Fibroblast of lung (primary cell): ENCODE data around the gene ADH5. TPM values are rescaled to one million over a fixed set of nuclear protein-coding genes. Genes with fewer than 3 reads are reported as not detected.

Experiments used
- DNase-seq, 2 donors: peaks; one replicate each; pipeline versions ENCODE4 v3.0.0 to v3.0.0-alpha.2; 2010; ENCODE audit warnings: low read depth in 2 of 2
- H2AFZ ChIP-seq: 2 replicates; pipeline ENCODE4 v1.5.1; 2012; ENCODE audit warnings: low read length, control low read depth, inconsistent platforms
- H3K27ac ChIP-seq: 2 replicates; pipeline ENCODE4 v1.5.1; 2011; ENCODE audit warnings: low read length, control low read depth; ENCODE audit not compliant: insufficient read depth
- H3K27me3 ChIP-seq: 2 replicates; pipeline ENCODE4 v1.5.1; 2011; ENCODE audit warnings: mild to moderate bottlenecking, low read length; ENCODE audit not compliant: control insufficient read depth, insufficient read depth
- H3K36me3 ChIP-seq: 2 replicates; pipeline ENCODE4 v1.5.1; 2011; ENCODE audit warnings: low read length; ENCODE audit not compliant: control insufficient read depth, insufficient read depth
- H3K4me1 ChIP-seq: 2 replicates; pipeline ENCODE4 v1.5.1; 2011; ENCODE audit warnings: low read length; ENCODE audit not compliant: control insufficient read depth, insufficient read depth; ENCODE audit errors: extremely low read depth
- H3K4me2 ChIP-seq: 2 replicates; pipeline ENCODE4 v1.5.1; 2011; ENCODE audit warnings: low read length, control low read depth; ENCODE audit not compliant: insufficient read depth; ENCODE audit errors: extremely low read depth
- H3K4me3 ChIP-seq, 4 experiments: fragments of 200-600 bp in 1 of 4; sonication (generic) in 1 of 4; replicated peaks in 1 of 4; 2 replicates each; pipeline ENCODE4 v1.5.1; 2011 to 2016; ENCODE audit warnings: low read length in 4 of 4, low read depth in 3 of 4, mild to moderate bottlenecking in 3 of 4, control low read depth in 2 of 4, inconsistent platforms in 1 of 4, mixed read lengths in 1 of 4; ENCODE audit not compliant: insufficient read depth in 1 of 4; ENCODE audit errors: control extremely low read depth in 1 of 4
- H3K79me2 ChIP-seq: 2 replicates; pipeline ENCODE4 v1.5.1; 2012; ENCODE audit warnings: mild to moderate bottlenecking, low read length, inconsistent platforms; ENCODE audit not compliant: control insufficient read depth, insufficient read depth
- H3K9ac ChIP-seq: 2 replicates; pipeline ENCODE4 v1.5.1; 2011; ENCODE audit warnings: mild to moderate bottlenecking, low read length, control low read depth; ENCODE audit not compliant: insufficient read depth
- H3K9me3 ChIP-seq: 2 replicates; pipeline ENCODE4 v1.5.1; 2012; ENCODE audit warnings: low read depth, low read length; ENCODE audit not compliant: control insufficient read depth, insufficient read depth
- H4K20me1 ChIP-seq: 2 replicates; pipeline ENCODE4 v1.5.1; 2011; ENCODE audit warnings: low read length; ENCODE audit not compliant: control insufficient read depth, insufficient read depth; ENCODE audit errors: extremely low read depth
- CTCF ChIP-seq, 2 donors: IDR thresholded peaks in 1 of 2; conservative IDR thresholded peaks in 1 of 2; 1 replicate in 1 of 2; 2 replicates in 1 of 2; pipeline ENCODE4 v1.5.1; 2011 to 2012; ENCODE audit warnings: low read length in 2 of 2, control low read depth in 1 of 2, inconsistent platforms in 1 of 2, low read depth in 1 of 2, mild to moderate bottlenecking in 1 of 2
- EZH2 ChIP-seq: IDR thresholded peaks from 2 replicates; pipeline ENCODE4 v1.5.1; 2012; ENCODE audit warnings: low read length, control low read depth, mild to moderate bottlenecking; ENCODE audit errors: missing control alignments
- polyA plus RNA-seq, 2 donors: library from polyadenylated mRNA; depleted of rRNA in 1 of 2; stranded (reverse) in 1 of 2; unstranded in 1 of 2; fragments of >200 nt; gene quantifications; 2 replicates each; pipeline ENCODE4 v1.2.1, GENCODE V29; 2011 to 2012; ENCODE audit warnings: missing spikeins in 1 of 2
- total RNA-seq: library from RNA; depleted of rRNA; stranded (reverse); fragments of >200 nt; gene quantifications from 2 replicates; pipeline ENCODE4 v1.2.1, GENCODE V29; 2014

The ADH5 gene
- total and polyA plus RNA-seq, 2 donors (not counting 1 experiment from before 2014, with no cell fraction given) = 307 to 504 TPM

GRCh38 chr4:99091216-99091575, 2.6 kb upstream of the ADH5 start:
- H4K20me1 ChIP-seq = no peaks in the 10 kb centered on the region
- TF ChIP-seq CTCF (conservative IDR thresholded peaks at IDR 0.05 in 1 of 2, IDR thresholded peaks at IDR 0.05 in 1 of 2; ENCODE audit: low read depth in 1 of 2, low read length in 2 of 2) (no peak), EZH2 (no peak)
- H2AFZ ChIP-seq = no peak overlapping the region
- no peaks in the 10 kb centered on the region for H3K36me3 ChIP-seq
- DNase-seq = no peak
- peak overlapping the region; percentile 95 for H3K4me2 ChIP-seq
- peaks cover 2% of the 10 kb centered on the region for H3K4me1 ChIP-seq
- no peak overlapping the region for H3K9ac ChIP-seq
- no peaks in the 10 kb centered on the region for H3K27me3 ChIP-seq
- H3K79me2 ChIP-seq = peaks cover 35% of the 10 kb centered on the region
- peak overlapping the region in 3 of 4 experiments; percentile 30 to 100 (median 97) for H3K4me3 ChIP-seq
- no peak overlapping the region for H3K27ac ChIP-seq
- H3K9me3 ChIP-seq = no peaks in the 10 kb centered on the region

GRCh38 chr4:99090481-99091215, 2.1 kb upstream of the ADH5 start:
- peak overlapping the region; percentile 95 for H3K4me2 ChIP-seq
- peak; percentile 36 to 41 for DNase-seq

GRCh38 chr4:99088023-99088449, 552 bp downstream of the ADH5 start:
- Histone ChIP-seq H3K79me2 (peaks cover 63% of the 10 kb centered on the region), H3K9me3 (no peaks in the 10 kb centered on the region), H3K4me2 (peak overlapping the region; percentile 88), H2AFZ (no peak overlapping the region), H3K9ac (peak overlapping the region; percentile 94), H3K27me3 (no peaks in the 10 kb centered on the region), H3K27ac (peak overlapping the region; percentile 94), H3K4me3 (peak overlapping the region; percentile 82 to 100 (median 92)), H4K20me1 (no peaks in the 10 kb centered on the region), H3K36me3 (peaks cover 8% of the 10 kb centered on the region), H3K4me1 (peaks cover 2% of the 10 kb centered on the region)
- TF ChIP-seq EZH2 = no peak
- no peak for TF ChIP-seq CTCF (conservative IDR thresholded peaks at IDR 0.05 in 1 of 2, IDR thresholded peaks at IDR 0.05 in 1 of 2; ENCODE audit: low read depth in 1 of 2, low read length in 2 of 2)
- peak; percentile 70 to 94 for DNase-seq

More at GRCh38 chr4:99090481-99091215, 2.1 kb upstream of the ADH5 start:
- Histone ChIP-seq H3K4me1 (peaks cover 2% of the 10 kb centered on the region), H4K20me1 (no peaks in the 10 kb centered on the region), H3K4me3 (peak overlapping the region; percentile 24 to 100 (median 90)), H3K27me3 (no peaks in the 10 kb centered on the region), H3K9ac (no peak overlapping the region), H3K79me2 (peaks cover 40% of the 10 kb centered on the region), H3K27ac (no peak overlapping the region), H2AFZ (no peak overlapping the region), H3K36me3 (no peaks in the 10 kb centered on the region), H3K9me3 (no peaks in the 10 kb centered on the region)
- TF ChIP-seq CTCF (conservative IDR thresholded peaks at IDR 0.05 in 1 of 2, IDR thresholded peaks at IDR 0.05 in 1 of 2; ENCODE audit: low read depth in 1 of 2, low read length in 2 of 2) (no peak), EZH2 (no peak)
